Lower leg skin (tissue), 3 donors: ENCODE measurements around the gene STX1B.

Experiments
- CTCF ChIP-seq, 3 donors: fragments of 450-650 bp; IDR thresholded peaks; one replicate each; pipeline ENCODE4 v1.5.1; 2016; ENCODE audit warnings: antibody characterized with exemption in 3 of 3, mild to moderate bottlenecking in 3 of 3, moderate library complexity in 2 of 3
- POLR2A ChIP-seq, 2 donors: fragments of 450-650 bp; IDR thresholded peaks; one replicate each; pipeline ENCODE4 v1.6.1; 2016 to 2017; ENCODE audit warnings: antibody characterized with exemption in 2 of 2, mild to moderate bottlenecking in 1 of 2, moderate library complexity in 1 of 2

- no peak for TF ChIP-seq CTCF (IDR thresholded peaks at IDR 0.05)
- no peak for TF ChIP-seq POLR2A (IDR thresholded peaks at IDR 0.05)
Measured at GRCh38 chr16:31008149-31008548, 2.3 kb downstream of the STX1B start.
